Measurements from ENCODE around the gene SLC2A13. TPM values are rescaled to one million over a fixed set of nuclear protein-coding genes. Genes with fewer than 3 reads are reported as not detected.
"Not testable (repeated sequence)": the region's sequence is repeated elsewhere in the genome, so short reads cannot be mapped to it uniquely, and the experiment has no call there.

Gene SLC2A13
- polyA plus RNA-seq, 3 donors = 2.2 to 2.9 (median 2.5) TPM

DNA sequence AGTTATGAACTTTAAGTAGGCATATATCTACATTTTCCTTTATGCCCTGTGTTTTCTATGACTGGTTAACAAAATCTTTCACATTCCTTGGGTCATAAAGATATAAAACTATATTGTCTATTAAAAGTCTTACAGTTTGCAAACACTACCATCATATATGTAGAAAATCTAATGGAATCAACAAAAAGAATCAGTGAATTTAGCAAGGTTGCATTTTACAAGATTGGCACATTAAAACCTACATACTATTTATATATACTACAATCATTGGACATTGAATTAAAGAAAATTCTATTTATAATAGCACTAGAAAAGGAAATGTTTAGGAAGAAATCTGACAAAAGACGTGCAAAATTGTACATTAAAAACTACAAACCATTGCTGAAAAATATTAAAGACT, 312.9 kb downstream of the SLC2A13 start:
- no peak overlapping the region for H3K4me3 Mint-ChIP-seq
- no peaks in the 10 kb centered on the region for H3K9me3 ChIP-seq (replicated peaks in 1 of 2; ENCODE audit: control insufficient read depth in 1 of 2, insufficient read depth in 1 of 2, low read length in 2 of 2)
- DNase-seq = no peak
- H3K36me3 ChIP-seq (replicated peaks in 1 of 2; ENCODE audit: control insufficient read depth in 1 of 2, insufficient read depth in 2 of 2, low read length in 2 of 2) = no peaks in the 10 kb centered on the region
- peaks cover 0 to 2% (median 0%) of the 10 kb centered on the region in 3 donors for H3K27me3 Mint-ChIP-seq (ENCODE audit: low read depth in 3 of 3)
- H3K27ac ChIP-seq (ENCODE audit: low read depth in 1 of 2, low read length in 2 of 2) = no peak overlapping the region
- no peaks in the 10 kb centered on the region for H4K20me1 ChIP-seq (ENCODE audit: insufficient read depth, low read length)
- no peaks in the 10 kb centered on the region for H3K4me1 Mint-ChIP-seq
- peaks cover 0 to 2% (median 0%) of the 10 kb centered on the region in 7 donors for H3K9me3 Mint-ChIP-seq
- no peaks in the 10 kb centered on the region for H3K36me3 Mint-ChIP-seq
- H3K27me3 ChIP-seq (ENCODE audit: control insufficient read depth in 2 of 2, insufficient read depth in 2 of 2, low read length in 2 of 2) = no peaks in the 10 kb centered on the region
- no peak overlapping the region for H3K4me3 ChIP-seq (replicated peaks in 1 of 3; ENCODE audit: low read depth in 2 of 3, low read length in 3 of 3)
- WGBS (ENCODE audit: insufficient coverage) = no CpG with 5 or more reads among the region's 1 CpG
- intact Hi-C loops (cut with micrococcal nuclease) = no loop called here
- H3K4me2 ChIP-seq (replicated peaks; ENCODE audit: extremely low read depth, low read length, poor library complexity, severe bottlenecking) = no peak overlapping the region
- no peak overlapping the region for H3K27ac Mint-ChIP-seq
- TF ChIP-seq, protein P1, sequence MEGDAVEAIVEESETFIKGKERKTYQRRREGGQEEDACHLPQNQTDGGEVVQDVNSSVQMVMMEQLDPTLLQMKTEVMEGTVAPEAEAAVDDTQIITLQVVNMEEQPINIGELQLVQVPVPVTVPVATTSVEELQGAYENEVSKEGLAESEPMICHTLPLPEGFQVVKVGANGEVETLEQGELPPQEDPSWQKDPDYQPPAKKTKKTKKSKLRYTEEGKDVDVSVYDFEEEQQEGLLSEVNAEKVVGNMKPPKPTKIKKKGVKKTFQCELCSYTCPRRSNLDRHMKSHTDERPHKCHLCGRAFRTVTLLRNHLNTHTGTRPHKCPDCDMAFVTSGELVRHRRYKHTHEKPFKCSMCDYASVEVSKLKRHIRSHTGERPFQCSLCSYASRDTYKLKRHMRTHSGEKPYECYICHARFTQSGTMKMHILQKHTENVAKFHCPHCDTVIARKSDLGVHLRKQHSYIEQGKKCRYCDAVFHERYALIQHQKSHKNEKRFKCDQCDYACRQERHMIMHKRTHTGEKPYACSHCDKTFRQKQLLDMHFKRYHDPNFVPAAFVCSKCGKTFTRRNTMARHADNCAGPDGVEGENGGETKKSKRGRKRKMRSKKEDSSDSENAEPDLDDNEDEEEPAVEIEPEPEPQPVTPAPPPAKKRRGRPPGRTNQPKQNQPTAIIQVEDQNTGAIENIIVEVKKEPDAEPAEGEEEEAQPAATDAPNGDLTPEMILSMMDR (IDR thresholded peaks at IDR 0.05) = no peak
- no peak overlapping the region for H2AFZ ChIP-seq (ENCODE audit: insufficient read depth, low read depth, low read length, poor library complexity, severe bottlenecking)
- H3K79me2 ChIP-seq (ENCODE audit: insufficient read depth, low read length) = no peaks in the 10 kb centered on the region
- H3K4me1 ChIP-seq (ENCODE audit: control insufficient read depth in 1 of 2, insufficient read depth in 2 of 2, low read length in 2 of 2) = no peaks in the 10 kb centered on the region
- no peak overlapping the region for H3K9ac ChIP-seq (ENCODE audit: insufficient read depth, low read length, poor library complexity, severe bottlenecking)

GRCh38 chr12:39788239-39788638, 317.6 kb downstream of the SLC2A13 start:
- no peak overlapping the region for H3K4me3 ChIP-seq (replicated peaks in 1 of 3; ENCODE audit: low read depth in 2 of 3, low read length in 3 of 3)
- no peaks in the 10 kb centered on the region for H3K79me2 ChIP-seq (ENCODE audit: insufficient read depth, low read length)
- H3K36me3 ChIP-seq (replicated peaks in 1 of 2; ENCODE audit: control insufficient read depth in 1 of 2, insufficient read depth in 2 of 2, low read length in 2 of 2) = no peaks in the 10 kb centered on the region
- H3K4me1 ChIP-seq (ENCODE audit: control insufficient read depth in 1 of 2, insufficient read depth in 2 of 2, low read length in 2 of 2) = no peaks in the 10 kb centered on the region
- H3K27ac ChIP-seq (ENCODE audit: low read depth in 1 of 2, low read length in 2 of 2) = no peak overlapping the region
- H3K27ac Mint-ChIP-seq = no peak overlapping the region
- no peak overlapping the region for H3K9ac ChIP-seq (ENCODE audit: insufficient read depth, low read length, poor library complexity, severe bottlenecking)
- H3K4me3 Mint-ChIP-seq = no peak overlapping the region
- peaks cover 3 to 11% (median 6%) of the 10 kb centered on the region in 7 donors for H3K9me3 Mint-ChIP-seq
- H3K9me3 ChIP-seq (replicated peaks in 1 of 2; ENCODE audit: control insufficient read depth in 1 of 2, insufficient read depth in 1 of 2, low read length in 2 of 2) = peaks cover 0 to 4% of the 10 kb centered on the region in 2 donors
- DNase-seq = no peak
- peaks cover 0 to 4% of the 10 kb centered on the region in 2 donors for H3K36me3 Mint-ChIP-seq
- H3K27me3 Mint-ChIP-seq (ENCODE audit: low read depth in 3 of 3) = peaks cover 0 to 2% (median 1%) of the 10 kb centered on the region in 3 donors
- H3K27me3 ChIP-seq (ENCODE audit: control insufficient read depth in 2 of 2, insufficient read depth in 2 of 2, low read length in 2 of 2) = no peaks in the 10 kb centered on the region
- no CpG with 5 or more reads among the region's 2 CpGs for WGBS (ENCODE audit: insufficient coverage)
- no peaks in the 10 kb centered on the region for H4K20me1 ChIP-seq (ENCODE audit: insufficient read depth, low read length)
- intact Hi-C loops (cut with micrococcal nuclease) = no loop called here
- TF ChIP-seq, protein P1 (IDR thresholded peaks at IDR 0.05) = no peak
- no peak overlapping the region for H3K4me2 ChIP-seq (replicated peaks; ENCODE audit: extremely low read depth, low read length, poor library complexity, severe bottlenecking)
- no peak overlapping the region for H2AFZ ChIP-seq (ENCODE audit: insufficient read depth, low read depth, low read length, poor library complexity, severe bottlenecking)
- no peaks in the 10 kb centered on the region for H3K4me1 Mint-ChIP-seq

DNA sequence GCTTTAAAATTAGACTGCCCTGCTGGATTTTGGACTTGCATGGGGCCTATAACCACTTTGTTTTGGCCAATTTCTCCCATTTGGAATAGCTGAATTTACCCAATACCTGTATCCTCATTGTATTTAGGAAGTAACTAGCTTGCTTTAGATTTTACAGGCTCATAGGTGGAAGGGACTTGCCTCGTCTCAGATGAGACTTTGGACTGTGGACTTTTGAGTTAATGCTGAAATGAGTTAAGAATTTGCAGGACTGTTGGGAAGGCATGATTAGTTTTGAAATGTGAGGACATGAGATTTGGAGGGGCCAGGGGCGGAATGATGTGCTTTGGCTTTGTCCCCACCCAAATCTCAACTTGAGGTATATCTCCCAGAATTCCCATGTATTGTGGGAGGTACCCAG, 320.1 kb downstream of the SLC2A13 start:
- H3K27ac ChIP-seq (ENCODE audit: low read depth in 1 of 2, low read length in 2 of 2); H3K4me2 ChIP-seq (replicated peaks; ENCODE audit: extremely low read depth, low read length, poor library complexity, severe bottlenecking); H3K79me2 ChIP-seq (ENCODE audit: insufficient read depth, low read length); H3K4me3 Mint-ChIP-seq; H3K4me1 Mint-ChIP-seq; H3K27ac Mint-ChIP-seq; H3K9ac ChIP-seq (ENCODE audit: insufficient read depth, low read length, poor library complexity, severe bottlenecking); H3K27me3 Mint-ChIP-seq (ENCODE audit: low read depth in 3 of 3); H3K36me3 Mint-ChIP-seq; H3K4me3 ChIP-seq (replicated peaks in 1 of 3; ENCODE audit: low read depth in 2 of 3, low read length in 3 of 3); DNase-seq; H3K36me3 ChIP-seq (replicated peaks in 1 of 2; ENCODE audit: control insufficient read depth in 1 of 2, insufficient read depth in 2 of 2, low read length in 2 of 2); H3K27me3 ChIP-seq (ENCODE audit: control insufficient read depth in 2 of 2, insufficient read depth in 2 of 2, low read length in 2 of 2); H4K20me1 ChIP-seq (ENCODE audit: insufficient read depth, low read length); H3K9me3 ChIP-seq (replicated peaks in 1 of 2; ENCODE audit: control insufficient read depth in 1 of 2, insufficient read depth in 1 of 2, low read length in 2 of 2); H3K4me1 ChIP-seq (ENCODE audit: control insufficient read depth in 1 of 2, insufficient read depth in 2 of 2, low read length in 2 of 2); H2AFZ ChIP-seq (ENCODE audit: insufficient read depth, low read depth, low read length, poor library complexity, severe bottlenecking); intact Hi-C loops (cut with micrococcal nuclease): not testable (repeated sequence)
- H3K9me3 Mint-ChIP-seq = peaks cover 3 to 17% (median 8%) of the 10 kb centered on the region in 7 donors
- WGBS (ENCODE audit: insufficient coverage) = 86% methylated on average over 1 of the region's 2 CpGs
